ENCODE measurements around the gene MFAP4. TPM values are rescaled to one million over a fixed set of nuclear protein-coding genes. Genes with fewer than 3 reads are reported as not detected.

The MFAP4 gene
- total RNA-seq, 1 experiment from 2014 or later = 4.0 TPM

GRCh38 chr17:19380481-19381301 is 6.3 kb downstream of the MFAP4 start (continued):
- TF ChIP-seq, protein P1, sequence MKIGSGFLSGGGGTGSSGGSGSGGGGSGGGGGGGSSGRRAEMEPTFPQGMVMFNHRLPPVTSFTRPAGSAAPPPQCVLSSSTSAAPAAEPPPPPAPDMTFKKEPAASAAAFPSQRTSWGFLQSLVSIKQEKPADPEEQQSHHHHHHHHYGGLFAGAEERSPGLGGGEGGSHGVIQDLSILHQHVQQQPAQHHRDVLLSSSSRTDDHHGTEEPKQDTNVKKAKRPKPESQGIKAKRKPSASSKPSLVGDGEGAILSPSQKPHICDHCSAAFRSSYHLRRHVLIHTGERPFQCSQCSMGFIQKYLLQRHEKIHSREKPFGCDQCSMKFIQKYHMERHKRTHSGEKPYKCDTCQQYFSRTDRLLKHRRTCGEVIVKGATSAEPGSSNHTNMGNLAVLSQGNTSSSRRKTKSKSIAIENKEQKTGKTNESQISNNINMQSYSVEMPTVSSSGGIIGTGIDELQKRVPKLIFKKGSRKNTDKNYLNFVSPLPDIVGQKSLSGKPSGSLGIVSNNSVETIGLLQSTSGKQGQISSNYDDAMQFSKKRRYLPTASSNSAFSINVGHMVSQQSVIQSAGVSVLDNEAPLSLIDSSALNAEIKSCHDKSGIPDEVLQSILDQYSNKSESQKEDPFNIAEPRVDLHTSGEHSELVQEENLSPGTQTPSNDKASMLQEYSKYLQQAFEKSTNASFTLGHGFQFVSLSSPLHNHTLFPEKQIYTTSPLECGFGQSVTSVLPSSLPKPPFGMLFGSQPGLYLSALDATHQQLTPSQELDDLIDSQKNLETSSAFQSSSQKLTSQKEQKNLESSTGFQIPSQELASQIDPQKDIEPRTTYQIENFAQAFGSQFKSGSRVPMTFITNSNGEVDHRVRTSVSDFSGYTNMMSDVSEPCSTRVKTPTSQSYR (CRISPR knock-in tag; IDR thresholded peaks at IDR 0.05) = no peak

GRCh38 chr17:19379361-19380065 is 7.5 kb downstream of the MFAP4 start:
- H3K27me3 Mint-ChIP-seq (ENCODE audit: low read depth) = no peaks in the 10 kb centered on the region
- no peak for TF ChIP-seq JAZF1 (CRISPR knock-in tag; IDR thresholded peaks at IDR 0.05)
- no peak for TF ChIP-seq RORB (CRISPR knock-in tag; IDR thresholded peaks at IDR 0.05)
- TF ChIP-seq OVOL2 (CRISPR knock-in tag; IDR thresholded peaks at IDR 0.05; ENCODE audit: borderline replicate concordance) = no peak
- TF ChIP-seq, protein P2, sequence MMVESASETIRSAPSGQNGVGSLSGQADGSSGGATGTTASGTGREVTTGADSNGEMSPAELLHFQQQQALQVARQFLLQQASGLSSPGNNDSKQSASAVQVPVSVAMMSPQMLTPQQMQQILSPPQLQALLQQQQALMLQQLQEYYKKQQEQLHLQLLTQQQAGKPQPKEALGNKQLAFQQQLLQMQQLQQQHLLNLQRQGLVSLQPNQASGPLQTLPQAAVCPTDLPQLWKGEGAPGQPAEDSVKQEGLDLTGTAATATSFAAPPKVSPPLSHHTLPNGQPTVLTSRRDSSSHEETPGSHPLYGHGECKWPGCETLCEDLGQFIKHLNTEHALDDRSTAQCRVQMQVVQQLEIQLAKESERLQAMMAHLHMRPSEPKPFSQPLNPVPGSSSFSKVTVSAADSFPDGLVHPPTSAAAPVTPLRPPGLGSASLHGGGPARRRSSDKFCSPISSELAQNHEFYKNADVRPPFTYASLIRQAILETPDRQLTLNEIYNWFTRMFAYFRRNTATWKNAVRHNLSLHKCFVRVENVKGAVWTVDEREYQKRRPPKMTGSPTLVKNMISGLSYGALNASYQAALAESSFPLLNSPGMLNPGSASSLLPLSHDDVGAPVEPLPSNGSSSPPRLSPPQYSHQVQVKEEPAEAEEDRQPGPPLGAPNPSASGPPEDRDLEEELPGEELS (CRISPR knock-in tag; IDR thresholded peaks at IDR 0.05) = no peak
- TF ChIP-seq GABPB1 (CRISPR knock-in tag; IDR thresholded peaks at IDR 0.05) = no peak
- no peak for TF ChIP-seq PRRX2 (CRISPR knock-in tag; IDR thresholded peaks at IDR 0.05)
- TF ChIP-seq, protein P3, sequence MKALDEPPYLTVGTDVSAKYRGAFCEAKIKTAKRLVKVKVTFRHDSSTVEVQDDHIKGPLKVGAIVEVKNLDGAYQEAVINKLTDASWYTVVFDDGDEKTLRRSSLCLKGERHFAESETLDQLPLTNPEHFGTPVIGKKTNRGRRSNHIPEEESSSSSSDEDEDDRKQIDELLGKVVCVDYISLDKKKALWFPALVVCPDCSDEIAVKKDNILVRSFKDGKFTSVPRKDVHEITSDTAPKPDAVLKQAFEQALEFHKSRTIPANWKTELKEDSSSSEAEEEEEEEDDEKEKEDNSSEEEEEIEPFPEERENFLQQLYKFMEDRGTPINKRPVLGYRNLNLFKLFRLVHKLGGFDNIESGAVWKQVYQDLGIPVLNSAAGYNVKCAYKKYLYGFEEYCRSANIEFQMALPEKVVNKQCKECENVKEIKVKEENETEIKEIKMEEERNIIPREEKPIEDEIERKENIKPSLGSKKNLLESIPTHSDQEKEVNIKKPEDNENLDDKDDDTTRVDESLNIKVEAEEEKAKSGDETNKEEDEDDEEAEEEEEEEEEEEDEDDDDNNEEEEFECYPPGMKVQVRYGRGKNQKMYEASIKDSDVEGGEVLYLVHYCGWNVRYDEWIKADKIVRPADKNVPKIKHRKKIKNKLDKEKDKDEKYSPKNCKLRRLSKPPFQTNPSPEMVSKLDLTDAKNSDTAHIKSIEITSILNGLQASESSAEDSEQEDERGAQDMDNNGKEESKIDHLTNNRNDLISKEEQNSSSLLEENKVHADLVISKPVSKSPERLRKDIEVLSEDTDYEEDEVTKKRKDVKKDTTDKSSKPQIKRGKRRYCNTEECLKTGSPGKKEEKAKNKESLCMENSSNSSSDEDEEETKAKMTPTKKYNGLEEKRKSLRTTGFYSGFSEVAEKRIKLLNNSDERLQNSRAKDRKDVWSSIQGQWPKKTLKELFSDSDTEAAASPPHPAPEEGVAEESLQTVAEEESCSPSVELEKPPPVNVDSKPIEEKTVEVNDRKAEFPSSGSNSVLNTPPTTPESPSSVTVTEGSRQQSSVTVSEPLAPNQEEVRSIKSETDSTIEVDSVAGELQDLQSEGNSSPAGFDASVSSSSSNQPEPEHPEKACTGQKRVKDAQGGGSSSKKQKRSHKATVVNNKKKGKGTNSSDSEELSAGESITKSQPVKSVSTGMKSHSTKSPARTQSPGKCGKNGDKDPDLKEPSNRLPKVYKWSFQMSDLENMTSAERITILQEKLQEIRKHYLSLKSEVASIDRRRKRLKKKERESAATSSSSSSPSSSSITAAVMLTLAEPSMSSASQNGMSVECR (CRISPR knock-in tag; IDR thresholded peaks at IDR 0.05; ENCODE audit: borderline replicate concordance) = no peak
- TF ChIP-seq NR3C1 (CRISPR knock-in tag; conservative IDR thresholded peaks at IDR 0.05; ENCODE audit: low read depth) = no peak
- TF ChIP-seq ELF4 (CRISPR knock-in tag; IDR thresholded peaks at IDR 0.05; ENCODE audit: low read depth) = no peak
- TF ChIP-seq ATF3 (CRISPR knock-in tag; conservative IDR thresholded peaks at IDR 0.05) = no peak
- TF ChIP-seq, protein P4, sequence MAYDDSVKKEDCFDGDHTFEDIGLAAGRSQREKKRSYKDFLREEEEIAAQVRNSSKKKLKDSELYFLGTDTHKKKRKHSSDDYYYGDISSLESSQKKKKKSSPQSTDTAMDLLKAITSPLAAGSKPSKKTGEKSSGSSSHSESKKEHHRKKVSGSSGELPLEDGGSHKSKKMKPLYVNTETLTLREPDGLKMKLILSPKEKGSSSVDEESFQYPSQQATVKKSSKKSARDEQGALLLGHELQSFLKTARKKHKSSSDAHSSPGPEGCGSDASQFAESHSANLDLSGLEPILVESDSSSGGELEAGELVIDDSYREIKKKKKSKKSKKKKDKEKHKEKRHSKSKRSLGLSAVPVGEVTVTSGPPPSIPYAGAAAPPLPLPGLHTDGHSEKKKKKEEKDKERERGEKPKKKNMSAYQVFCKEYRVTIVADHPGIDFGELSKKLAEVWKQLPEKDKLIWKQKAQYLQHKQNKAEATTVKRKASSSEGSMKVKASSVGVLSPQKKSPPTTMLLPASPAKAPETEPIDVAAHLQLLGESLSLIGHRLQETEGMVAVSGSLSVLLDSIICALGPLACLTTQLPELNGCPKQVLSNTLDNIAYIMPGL (CRISPR knock-in tag; IDR thresholded peaks at IDR 0.05) = no peak
- ChIA-PET POLR2A (no interaction called here), CTCF (interaction anchor here (1.3 to 2.6 kb wide), 5 partner anchors 17 to 383 kb away, joined by 5 to 87 read pairs (median 26); partner anchors contain the start of genes ALDH3A2 and B9D1)
- H3K4me3 Mint-ChIP-seq = peak overlapping the region; percentile 99
- no peaks in the 10 kb centered on the region for H3K9me3 Mint-ChIP-seq
- DNase-seq (ENCODE audit: low spot score) = no peak
- ATAC-seq = no peak
- H3K27ac Mint-ChIP-seq = peak overlapping the region; percentile 60
- H3K4me1 Mint-ChIP-seq = peaks cover 20% of the 10 kb centered on the region
- peaks cover 42% of the 10 kb centered on the region for H3K36me3 Mint-ChIP-seq
